Stomach (tissue), 9 donors: ENCODE data around the gene CACNA1G. TPM values are rescaled to one million over a fixed set of nuclear protein-coding genes. Genes with fewer than 3 reads are reported as not detected.

ENCODE experiments used
- DNase-seq, 2 donors: peaks; one replicate each; pipeline versions ENCODE4 v3.0.0 to v3.0.0-alpha.2; 2013 to 2019
- H3K27ac ChIP-seq, 5 donors: fragments of 200-600 bp in 4 of 5; sonication (generic) in 4 of 5; one replicate each; pipeline ENCODE4 v1.5.1; 2013 to 2019; ENCODE audit warnings: mild to moderate bottlenecking in 1 of 5, moderate library complexity in 1 of 5
- H3K27me3 ChIP-seq, 3 donors: fragments of 200-600 bp; sonication (generic); one replicate each; pipeline ENCODE4 v1.5.1; 2017 to 2019; ENCODE audit warnings: mixed run types in 1 of 3
- H3K36me3 ChIP-seq, 4 donors: fragments of 200-600 bp; sonication (generic); 1 replicate in 3 of 4; 2 replicates in 1 of 4; pipeline ENCODE4 v1.5.1; 2016 to 2019
- H3K4me1 ChIP-seq, 4 donors: fragments of 200-600 bp; sonication (generic); one replicate each; pipeline ENCODE4 v1.5.1; 2016 to 2019
- H3K4me3 ChIP-seq, 4 donors: fragments of 200-600 bp; sonication (generic) in 3 of 4; one replicate each; pipeline ENCODE4 v1.5.1; 2016 to 2019; ENCODE audit warnings: mild to moderate bottlenecking in 1 of 4
- H3K9me3 ChIP-seq, 4 donors: fragments of 200-600 bp; sonication (generic); one replicate each; pipeline ENCODE4 v1.5.1; 2016 to 2019
- EP300 ChIP-seq: sonication (generic); formaldehyde crosslinking; IDR thresholded peaks from one replicate; pipeline ENCODE4 v1.6.1; 2017; ENCODE audit warnings: antibody characterized with exemption
- POLR2A ChIP-seq, 4 donors: fragments of 450-650 bp; IDR thresholded peaks; one replicate each; pipeline ENCODE4 v1.6.1; 2016; ENCODE audit warnings: antibody characterized with exemption in 4 of 4, control low read depth in 2 of 4, mild to moderate bottlenecking in 1 of 4, moderate library complexity in 1 of 4
- POLR2AphosphoS5 ChIP-seq, 3 donors: sonication (generic); formaldehyde crosslinking; IDR thresholded peaks; one replicate each; pipeline ENCODE4 v1.6.1; 2016; ENCODE audit warnings: antibody characterized with exemption in 3 of 3
- WGBS, 5 donors: extraction: QIAGEN DNeasy Blood & Tissue Kit in 3 of 5; methylation state at CpG; one replicate each; pipeline versions ENCODE4 v1.1.5 to v1.1.7; 2013 to 2018; 5-methylcytosine and 5-hydroxymethylcytosine counted together
- intact Hi-C: fragments of 100-400 bp; cut with DNase I; formaldehyde crosslinking; loops from one replicate; pipeline ENCODE4 v1.15.1; 2023; ENCODE audit warnings: low total_unique reads
- polyA plus RNA-seq, 3 donors: library from polyadenylated mRNA; stranded (reverse); fragments of 200-250 nt; gene quantifications; one replicate each; pipeline ENCODE4 v1.2.3, GENCODE V29; 2013
- total RNA-seq, 5 donors: library from RNA; depleted of rRNA; stranded (reverse); fragments of >200 nt; gene quantifications; one replicate each; pipeline versions ENCODE4 v1.1.0 to v1.2.3, GENCODE V29; 2014 to 2016
- TF ChIP-seq, protein P1 (sequence below), 7 experiments: fragments of 450-650 bp in 4 of 7; fragments of 200-600 bp in 3 of 7; sonication (generic) in 3 of 7; IDR thresholded peaks; one replicate each; pipeline ENCODE4 v1.5.1; 2016 to 2019; ENCODE audit warnings: antibody characterized with exemption in 7 of 7, control low read depth in 2 of 7, mild to moderate bottlenecking in 1 of 7
- donor health status: healthy with polysubstance abuse.
- donor health status: Bipolar disorder and iron deficiency.
- donor health status: healthy.

CACNA1G gene
- total and polyA plus RNA-seq, 8 donors: 0.06 to 3.7 (median 1.1) TPM; not detected in 4

GRCh38 chr17:50533720-50534148 is 26.8 kb upstream of the CACNA1G start:
- Histone ChIP-seq H3K36me3 (peaks cover 12 to 24% (median 19%) of the 10 kb centered on the region in 4 donors), H3K4me1 (peaks cover 37 to 68% (median 64%) of the 10 kb centered on the region in 4 donors), H3K27ac (peak overlapping the region; percentile 86 to 95 (median 91)), H3K9me3 (no peaks in the 10 kb centered on the region), H3K4me3 (peak overlapping the region; percentile 43 to 59 (median 53)), H3K27me3 (peaks cover 0 to 59% (median 24%) of the 10 kb centered on the region in 3 donors)
- intact Hi-C loops: loop anchor here (10.0 kb wide), 1 partner anchor 49 kb away; no protein-coding TSS in a partner anchor
- TF ChIP-seq, protein P1, sequence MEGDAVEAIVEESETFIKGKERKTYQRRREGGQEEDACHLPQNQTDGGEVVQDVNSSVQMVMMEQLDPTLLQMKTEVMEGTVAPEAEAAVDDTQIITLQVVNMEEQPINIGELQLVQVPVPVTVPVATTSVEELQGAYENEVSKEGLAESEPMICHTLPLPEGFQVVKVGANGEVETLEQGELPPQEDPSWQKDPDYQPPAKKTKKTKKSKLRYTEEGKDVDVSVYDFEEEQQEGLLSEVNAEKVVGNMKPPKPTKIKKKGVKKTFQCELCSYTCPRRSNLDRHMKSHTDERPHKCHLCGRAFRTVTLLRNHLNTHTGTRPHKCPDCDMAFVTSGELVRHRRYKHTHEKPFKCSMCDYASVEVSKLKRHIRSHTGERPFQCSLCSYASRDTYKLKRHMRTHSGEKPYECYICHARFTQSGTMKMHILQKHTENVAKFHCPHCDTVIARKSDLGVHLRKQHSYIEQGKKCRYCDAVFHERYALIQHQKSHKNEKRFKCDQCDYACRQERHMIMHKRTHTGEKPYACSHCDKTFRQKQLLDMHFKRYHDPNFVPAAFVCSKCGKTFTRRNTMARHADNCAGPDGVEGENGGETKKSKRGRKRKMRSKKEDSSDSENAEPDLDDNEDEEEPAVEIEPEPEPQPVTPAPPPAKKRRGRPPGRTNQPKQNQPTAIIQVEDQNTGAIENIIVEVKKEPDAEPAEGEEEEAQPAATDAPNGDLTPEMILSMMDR (IDR thresholded peaks at IDR 0.05): no peak
- peak in 2 of 4 donors; percentile 12 to 73 for TF ChIP-seq POLR2A (IDR thresholded peaks at IDR 0.05)
- peak in 2 of 3 donors; percentile 82 to 87 for TF ChIP-seq POLR2AphosphoS5 (IDR thresholded peaks at IDR 0.05)
- WGBS, 5 donors: 0 to 3% (median 2%) methylated on average over 17 of the region's 17 CpGs
- peak; percentile 88 to 97 for DNase-seq

GRCh38 chr17:50534222-50534978 is 26.1 kb upstream of the CACNA1G start:
- H3K36me3 ChIP-seq: peaks cover 12 to 31% (median 26%) of the 10 kb centered on the region in 4 donors
- peak; percentile 83 to 90 for DNase-seq
- H3K4me1 ChIP-seq: peaks cover 41 to 74% (median 71%) of the 10 kb centered on the region in 4 donors
- intact Hi-C loops: loop anchor here (10.0 kb wide), 1 partner anchor 50 kb away; no protein-coding TSS in a partner anchor
- TF ChIP-seq, protein P1 (IDR thresholded peaks at IDR 0.05): peak in 4 of 7 experiments; percentile 15 to 57 (median 34)
- TF ChIP-seq EP300 (no peak), POLR2AphosphoS5 (IDR thresholded peaks at IDR 0.05) (peak in 2 of 3 donors; percentile 84 to 88), POLR2A (IDR thresholded peaks at IDR 0.05) (peak in 2 of 4 donors; percentile 7 to 19)
- no peaks in the 10 kb centered on the region for H3K9me3 ChIP-seq
- H3K27ac ChIP-seq: peak overlapping the region; percentile 86 to 95 (median 91)
- WGBS, 5 donors: 21 to 51% (median 36%) methylated on average over 15 to 24 of the region's 24 CpGs
- H3K27me3 ChIP-seq: peaks cover 0 to 53% (median 24%) of the 10 kb centered on the region in 3 donors
- H3K4me3 ChIP-seq: peak overlapping the region; percentile 43 to 59 (median 53)

DNA sequence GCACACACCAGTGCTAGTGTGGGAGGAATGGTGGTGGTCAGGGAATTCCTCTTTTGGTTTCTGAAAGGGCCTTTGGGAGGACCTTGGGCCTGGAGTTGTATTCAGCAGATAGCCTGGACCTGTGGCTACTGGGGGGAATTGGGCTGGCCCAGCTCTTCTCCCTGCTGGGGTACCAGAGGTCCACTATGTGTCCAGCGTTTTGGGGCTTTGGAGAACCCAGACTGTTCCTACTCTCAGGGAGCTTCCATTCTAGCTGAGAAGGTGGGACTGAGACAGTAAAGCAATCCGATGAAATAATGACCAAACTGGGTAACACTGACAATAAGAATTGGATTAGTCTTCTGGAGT is 25.6 kb upstream of the CACNA1G start:
- no peak for DNase-seq
- Histone ChIP-seq H3K4me3 (peak overlapping the region; percentile 43 to 59 (median 53)), H3K36me3 (peaks cover 12 to 35% (median 30%) of the 10 kb centered on the region in 4 donors), H3K27me3 (peaks cover 0 to 50% (median 24%) of the 10 kb centered on the region in 3 donors), H3K27ac (peak overlapping the region; percentile 86 to 95 (median 91)), H3K4me1 (peaks cover 44 to 79% (median 75%) of the 10 kb centered on the region in 4 donors), H3K9me3 (no peaks in the 10 kb centered on the region)
- no peak for TF ChIP-seq EP300
- TF ChIP-seq POLR2A (IDR thresholded peaks at IDR 0.05): no peak
- TF ChIP-seq, protein P1 (IDR thresholded peaks at IDR 0.05): no peak
- TF ChIP-seq POLR2AphosphoS5 (IDR thresholded peaks at IDR 0.05): no peak
- intact Hi-C loops: loop anchor here (10.0 kb wide), 1 partner anchor 50 kb away; no protein-coding TSS in a partner anchor
- WGBS, 5 donors: 44 to 74% (median 53%) methylated on average over 2 of the region's 2 CpGs

GRCh38 chr17:50535407-50535806 is 25.1 kb upstream of the CACNA1G start:
- peak overlapping the region; percentile 43 to 59 (median 53) for H3K4me3 ChIP-seq
- intact Hi-C loops: loop anchor here (10.0 kb wide), 1 partner anchor 51 kb away; no protein-coding TSS in a partner anchor
- whole genome bisulfite sequencing, 5 donors: 37 to 65% (median 52%) methylated on average over 7 of the region's 7 CpGs

More at GRCh38 chr17:50535407-50535806, 25.1 kb upstream of the CACNA1G start:
- no peak for DNase-seq
- Histone ChIP-seq H3K27me3 (peaks cover 0 to 45% (median 24%) of the 10 kb centered on the region in 3 donors), H3K36me3 (peaks cover 12 to 38% (median 32%) of the 10 kb centered on the region in 4 donors), H3K9me3 (no peaks in the 10 kb centered on the region), H3K4me1 (peaks cover 49 to 83% (median 78%) of the 10 kb centered on the region in 4 donors), H3K27ac (peak overlapping the region; percentile 86 to 95 (median 91))
- TF ChIP-seq EP300 (no peak), POLR2AphosphoS5 (IDR thresholded peaks at IDR 0.05) (no peak), POLR2A (IDR thresholded peaks at IDR 0.05) (no peak)
- TF ChIP-seq, protein P1 (IDR thresholded peaks at IDR 0.05): no peak
